GM23338 (cell line): Measurements from ENCODE around the gene DNAL1. TPM values are rescaled to one million over a fixed set of nuclear protein-coding genes. Genes with fewer than 3 reads are reported as not detected.

Experiments
- ATAC-seq: fragments of 200-7000 bp; cut with Tn5 transposase; 3 replicates; pipeline ENCODE4 v1.9.1; 2020
- DNase-seq: peaks from one replicate; pipeline ENCODE4 v3.0.0-alpha.2; 2015; ENCODE audit warnings: low spot score
- H2AFZ ChIP-seq: fragments of 200-600 bp; sonication (generic); 2 replicates; pipeline ENCODE4 v1.8.0; 2016; ENCODE audit warnings: antibody characterized with exemption, mild to moderate bottlenecking, moderate library complexity
- H3F3A ChIP-seq: fragments of 200-600 bp; sonication (generic); replicated peaks from 2 replicates; pipeline ENCODE4 v1.8.0; 2017; ENCODE audit warnings: antibody characterized with exemption, mixed run types, low read depth
- H3K27ac ChIP-seq: fragments of 200-600 bp; sonication (generic); 2 replicates; pipeline ENCODE4 v1.6.1; 2016; ENCODE audit warnings: low read depth
- H3K27me3 ChIP-seq: fragments of 200-600 bp; sonication (generic); 2 replicates; pipeline ENCODE4 v1.8.0; 2016; ENCODE audit warnings: mild to moderate bottlenecking, mixed run types, moderate library complexity; ENCODE audit not compliant: insufficient read depth
- H3K36me3 ChIP-seq: fragments of 200-600 bp; sonication (generic); 2 replicates; pipeline ENCODE4 v1.8.0; 2016; ENCODE audit warnings: mild to moderate bottlenecking; ENCODE audit not compliant: insufficient read depth
- H3K4me1 ChIP-seq: fragments of 200-600 bp; sonication (generic); 2 replicates; pipeline ENCODE4 v1.8.0; 2016; ENCODE audit warnings: mild to moderate bottlenecking, moderate library complexity; ENCODE audit not compliant: insufficient read depth
- H3K4me2 ChIP-seq: fragments of 200-600 bp; sonication (generic); 2 replicates; pipeline ENCODE4 v1.7.1; 2017; ENCODE audit warnings: mixed run types
- H3K4me3 ChIP-seq: fragments of 200-600 bp; sonication (generic); 2 replicates; pipeline ENCODE4 v1.6.1; 2016; ENCODE audit warnings: mixed run types
- H3K79me2 ChIP-seq: fragments of 200-600 bp; sonication (generic); replicated peaks from 2 replicates; pipeline ENCODE4 v1.8.0; 2017; ENCODE audit warnings: mild to moderate bottlenecking; ENCODE audit not compliant: insufficient read depth
- H3K9me2 ChIP-seq: fragments of 200-600 bp; sonication (generic); 2 replicates; pipeline ENCODE4 v1.8.0; 2017; ENCODE audit not compliant: insufficient read depth
- H4K20me1 ChIP-seq: fragments of 200-600 bp; sonication (generic); replicated peaks from 2 replicates; pipeline ENCODE4 v1.8.0; 2017; ENCODE audit warnings: mild to moderate bottlenecking; ENCODE audit not compliant: insufficient read depth
- H3K27ac Mint-ChIP-seq: 2 replicates; pipeline ENCODE4 v1.8.0; 2020; ENCODE audit warnings: inconsistent platforms, mild to moderate bottlenecking, moderate library complexity, mixed read lengths
- H3K27me3 Mint-ChIP-seq: 3 replicates; pipeline ENCODE4 v1.8.0; 2022; ENCODE audit warnings: low read depth, mild to moderate bottlenecking, moderate library complexity, mixed read lengths, inconsistent platforms; ENCODE audit not compliant: insufficient read depth, poor library complexity
- H3K36me3 Mint-ChIP-seq: 3 replicates; pipeline ENCODE4 v1.8.0; 2021; ENCODE audit warnings: low read depth, mild to moderate bottlenecking, inconsistent platforms, moderate library complexity, mixed read lengths
- H3K4me1 Mint-ChIP-seq: 3 replicates; pipeline ENCODE4 v1.8.0; 2020; ENCODE audit warnings: mild to moderate bottlenecking, inconsistent platforms, mixed read lengths
- H3K4me3 Mint-ChIP-seq: 3 replicates; pipeline ENCODE4 v1.8.0; 2021; ENCODE audit warnings: moderate library complexity, mild to moderate bottlenecking, inconsistent platforms, mixed read lengths
- H3K9me3 Mint-ChIP-seq: 3 replicates; pipeline ENCODE4 v1.8.0; 2020; ENCODE audit warnings: moderate library complexity, mild to moderate bottlenecking, inconsistent platforms, mixed read lengths
- CREB1 ChIP-seq: fragments of 250-450 bp; sonication (Bioruptor Pico); IDR thresholded peaks from 2 replicates; pipeline ENCODE4 v1.5.0; 2020; ENCODE audit warnings: low read depth, mild to moderate bottlenecking, moderate library complexity
- EZH2 ChIP-seq: fragments of 200-600 bp; sonication (generic); IDR thresholded peaks from one replicate; pipeline ENCODE4 v1.8.0; 2017; ENCODE audit warnings: antibody characterized with exemption, mild to moderate bottlenecking, low read depth; ENCODE audit not compliant: unreplicated experiment
- EZH2phosphoT487 ChIP-seq: fragments of 200-600 bp; sonication (generic); IDR thresholded peaks from one replicate; pipeline ENCODE4 v1.8.1; 2018; ENCODE audit warnings: antibody characterized with exemption; ENCODE audit not compliant: unreplicated experiment
- JUNB ChIP-seq: IDR thresholded peaks from one replicate; pipeline ENCODE4 v1.6.1; 2016; ENCODE audit warnings: antibody characterized with exemption; ENCODE audit not compliant: unreplicated experiment
- POLR2AphosphoS5 ChIP-seq: IDR thresholded peaks from 2 replicates; pipeline ENCODE4 v1.6.1; 2016; ENCODE audit warnings: antibody characterized with exemption, low read depth
- ZNF331 ChIP-seq: fragments of 250-450 bp; sonication (Bioruptor Pico); IDR thresholded peaks from 2 replicates; pipeline ENCODE4 v1.5.0; 2020; ENCODE audit warnings: low read depth, mild to moderate bottlenecking, moderate library complexity
- polyA plus RNA-seq: library from polyadenylated mRNA; unstranded; fragments of >200 nt; fragmentation: Nextera tagmentation; extraction: Ambion mirVana; gene quantifications from 2 replicates; pipeline ENCODE4 v1.2.1, GENCODE V29; 2016
- total RNA-seq: library from RNA; depleted of rRNA; stranded (reverse); fragments of >200 nt; shearing (Covaris generic); gene quantifications from 2 replicates; pipeline ENCODE4 v1.2.3, GENCODE V29; 2014
- TF ChIP-seq, protein P1 (sequence below): IDR thresholded peaks from 2 replicates; pipeline ENCODE4 v1.6.1; 2016; ENCODE audit warnings: antibody characterized with exemption
- TF ChIP-seq, protein P2 (sequence below): IDR thresholded peaks from one replicate; pipeline ENCODE4 v1.6.1; 2018; ENCODE audit warnings: antibody characterized with exemption; ENCODE audit not compliant: unreplicated experiment
- TF ChIP-seq, protein P3 (sequence below), 2 experiments: fragments of 200-600 bp in 1 of 2; sonication (generic) in 1 of 2; conservative IDR thresholded peaks; 2 replicates each; pipeline versions ENCODE4 v1.5.1 to v1.6.1; 2016 to 2017; ENCODE audit warnings: antibody characterized with exemption in 2 of 2, low read depth in 2 of 2, mild to moderate bottlenecking in 2 of 2, moderate library complexity in 1 of 2
- TF ChIP-seq, protein P4 (sequence below): fragments of 250-450 bp; sonication (Bioruptor Pico); IDR thresholded peaks from 2 replicates; pipeline ENCODE4 v1.5.0; 2020; ENCODE audit warnings: mild to moderate bottlenecking, moderate library complexity

The DNAL1 gene
- total and polyA plus RNA-seq, 2 experiments from 2014 or later = 7.6 to 29.3 TPM

DNA sequence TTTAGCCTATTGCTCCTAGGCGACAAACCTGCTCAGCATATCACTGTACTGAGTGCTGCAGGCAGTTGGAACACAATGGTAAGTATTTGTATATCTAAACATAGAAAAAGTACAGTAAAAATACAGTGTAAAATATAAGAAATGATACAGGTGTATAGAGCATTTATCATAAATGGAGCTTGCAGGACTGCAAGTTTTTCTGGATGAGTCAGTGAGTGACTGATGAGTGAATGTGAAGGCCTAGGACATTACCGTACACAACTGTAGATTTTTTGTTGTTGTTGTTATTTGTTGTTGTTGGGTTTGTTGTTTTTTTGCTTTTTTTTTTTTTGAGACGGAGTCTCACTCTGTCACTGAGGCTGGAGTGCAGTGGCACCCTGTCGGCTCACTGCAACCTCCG, 36.0 kb downstream of the DNAL1 start:
- H3K4me1 ChIP-seq = no peaks in the 10 kb centered on the region
- DNase-seq (no peak), ATAC-seq (no peak)
- TF ChIP-seq, protein P1, sequence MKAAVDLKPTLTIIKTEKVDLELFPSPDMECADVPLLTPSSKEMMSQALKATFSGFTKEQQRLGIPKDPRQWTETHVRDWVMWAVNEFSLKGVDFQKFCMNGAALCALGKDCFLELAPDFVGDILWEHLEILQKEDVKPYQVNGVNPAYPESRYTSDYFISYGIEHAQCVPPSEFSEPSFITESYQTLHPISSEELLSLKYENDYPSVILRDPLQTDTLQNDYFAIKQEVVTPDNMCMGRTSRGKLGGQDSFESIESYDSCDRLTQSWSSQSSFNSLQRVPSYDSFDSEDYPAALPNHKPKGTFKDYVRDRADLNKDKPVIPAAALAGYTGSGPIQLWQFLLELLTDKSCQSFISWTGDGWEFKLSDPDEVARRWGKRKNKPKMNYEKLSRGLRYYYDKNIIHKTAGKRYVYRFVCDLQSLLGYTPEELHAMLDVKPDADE = no peak
- TF ChIP-seq EZH2 (no peak), POLR2AphosphoS5 (no peak), JUNB (no peak), ZNF331 (CRISPR knock-in tag) (no peak), EZH2phosphoT487 (no peak), CREB1 (CRISPR knock-in tag) (no peak)
- TF ChIP-seq, protein P2, sequence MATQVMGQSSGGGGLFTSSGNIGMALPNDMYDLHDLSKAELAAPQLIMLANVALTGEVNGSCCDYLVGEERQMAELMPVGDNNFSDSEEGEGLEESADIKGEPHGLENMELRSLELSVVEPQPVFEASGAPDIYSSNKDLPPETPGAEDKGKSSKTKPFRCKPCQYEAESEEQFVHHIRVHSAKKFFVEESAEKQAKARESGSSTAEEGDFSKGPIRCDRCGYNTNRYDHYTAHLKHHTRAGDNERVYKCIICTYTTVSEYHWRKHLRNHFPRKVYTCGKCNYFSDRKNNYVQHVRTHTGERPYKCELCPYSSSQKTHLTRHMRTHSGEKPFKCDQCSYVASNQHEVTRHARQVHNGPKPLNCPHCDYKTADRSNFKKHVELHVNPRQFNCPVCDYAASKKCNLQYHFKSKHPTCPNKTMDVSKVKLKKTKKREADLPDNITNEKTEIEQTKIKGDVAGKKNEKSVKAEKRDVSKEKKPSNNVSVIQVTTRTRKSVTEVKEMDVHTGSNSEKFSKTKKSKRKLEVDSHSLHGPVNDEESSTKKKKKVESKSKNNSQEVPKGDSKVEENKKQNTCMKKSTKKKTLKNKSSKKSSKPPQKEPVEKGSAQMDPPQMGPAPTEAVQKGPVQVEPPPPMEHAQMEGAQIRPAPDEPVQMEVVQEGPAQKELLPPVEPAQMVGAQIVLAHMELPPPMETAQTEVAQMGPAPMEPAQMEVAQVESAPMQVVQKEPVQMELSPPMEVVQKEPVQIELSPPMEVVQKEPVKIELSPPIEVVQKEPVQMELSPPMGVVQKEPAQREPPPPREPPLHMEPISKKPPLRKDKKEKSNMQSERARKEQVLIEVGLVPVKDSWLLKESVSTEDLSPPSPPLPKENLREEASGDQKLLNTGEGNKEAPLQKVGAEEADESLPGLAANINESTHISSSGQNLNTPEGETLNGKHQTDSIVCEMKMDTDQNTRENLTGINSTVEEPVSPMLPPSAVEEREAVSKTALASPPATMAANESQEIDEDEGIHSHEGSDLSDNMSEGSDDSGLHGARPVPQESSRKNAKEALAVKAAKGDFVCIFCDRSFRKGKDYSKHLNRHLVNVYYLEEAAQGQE = no peak
- TF ChIP-seq, protein P3, sequence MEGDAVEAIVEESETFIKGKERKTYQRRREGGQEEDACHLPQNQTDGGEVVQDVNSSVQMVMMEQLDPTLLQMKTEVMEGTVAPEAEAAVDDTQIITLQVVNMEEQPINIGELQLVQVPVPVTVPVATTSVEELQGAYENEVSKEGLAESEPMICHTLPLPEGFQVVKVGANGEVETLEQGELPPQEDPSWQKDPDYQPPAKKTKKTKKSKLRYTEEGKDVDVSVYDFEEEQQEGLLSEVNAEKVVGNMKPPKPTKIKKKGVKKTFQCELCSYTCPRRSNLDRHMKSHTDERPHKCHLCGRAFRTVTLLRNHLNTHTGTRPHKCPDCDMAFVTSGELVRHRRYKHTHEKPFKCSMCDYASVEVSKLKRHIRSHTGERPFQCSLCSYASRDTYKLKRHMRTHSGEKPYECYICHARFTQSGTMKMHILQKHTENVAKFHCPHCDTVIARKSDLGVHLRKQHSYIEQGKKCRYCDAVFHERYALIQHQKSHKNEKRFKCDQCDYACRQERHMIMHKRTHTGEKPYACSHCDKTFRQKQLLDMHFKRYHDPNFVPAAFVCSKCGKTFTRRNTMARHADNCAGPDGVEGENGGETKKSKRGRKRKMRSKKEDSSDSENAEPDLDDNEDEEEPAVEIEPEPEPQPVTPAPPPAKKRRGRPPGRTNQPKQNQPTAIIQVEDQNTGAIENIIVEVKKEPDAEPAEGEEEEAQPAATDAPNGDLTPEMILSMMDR (conservative IDR thresholded peaks at IDR 0.05; ENCODE audit: low read depth in 2 of 2) = no peak
- TF ChIP-seq, protein P4, sequence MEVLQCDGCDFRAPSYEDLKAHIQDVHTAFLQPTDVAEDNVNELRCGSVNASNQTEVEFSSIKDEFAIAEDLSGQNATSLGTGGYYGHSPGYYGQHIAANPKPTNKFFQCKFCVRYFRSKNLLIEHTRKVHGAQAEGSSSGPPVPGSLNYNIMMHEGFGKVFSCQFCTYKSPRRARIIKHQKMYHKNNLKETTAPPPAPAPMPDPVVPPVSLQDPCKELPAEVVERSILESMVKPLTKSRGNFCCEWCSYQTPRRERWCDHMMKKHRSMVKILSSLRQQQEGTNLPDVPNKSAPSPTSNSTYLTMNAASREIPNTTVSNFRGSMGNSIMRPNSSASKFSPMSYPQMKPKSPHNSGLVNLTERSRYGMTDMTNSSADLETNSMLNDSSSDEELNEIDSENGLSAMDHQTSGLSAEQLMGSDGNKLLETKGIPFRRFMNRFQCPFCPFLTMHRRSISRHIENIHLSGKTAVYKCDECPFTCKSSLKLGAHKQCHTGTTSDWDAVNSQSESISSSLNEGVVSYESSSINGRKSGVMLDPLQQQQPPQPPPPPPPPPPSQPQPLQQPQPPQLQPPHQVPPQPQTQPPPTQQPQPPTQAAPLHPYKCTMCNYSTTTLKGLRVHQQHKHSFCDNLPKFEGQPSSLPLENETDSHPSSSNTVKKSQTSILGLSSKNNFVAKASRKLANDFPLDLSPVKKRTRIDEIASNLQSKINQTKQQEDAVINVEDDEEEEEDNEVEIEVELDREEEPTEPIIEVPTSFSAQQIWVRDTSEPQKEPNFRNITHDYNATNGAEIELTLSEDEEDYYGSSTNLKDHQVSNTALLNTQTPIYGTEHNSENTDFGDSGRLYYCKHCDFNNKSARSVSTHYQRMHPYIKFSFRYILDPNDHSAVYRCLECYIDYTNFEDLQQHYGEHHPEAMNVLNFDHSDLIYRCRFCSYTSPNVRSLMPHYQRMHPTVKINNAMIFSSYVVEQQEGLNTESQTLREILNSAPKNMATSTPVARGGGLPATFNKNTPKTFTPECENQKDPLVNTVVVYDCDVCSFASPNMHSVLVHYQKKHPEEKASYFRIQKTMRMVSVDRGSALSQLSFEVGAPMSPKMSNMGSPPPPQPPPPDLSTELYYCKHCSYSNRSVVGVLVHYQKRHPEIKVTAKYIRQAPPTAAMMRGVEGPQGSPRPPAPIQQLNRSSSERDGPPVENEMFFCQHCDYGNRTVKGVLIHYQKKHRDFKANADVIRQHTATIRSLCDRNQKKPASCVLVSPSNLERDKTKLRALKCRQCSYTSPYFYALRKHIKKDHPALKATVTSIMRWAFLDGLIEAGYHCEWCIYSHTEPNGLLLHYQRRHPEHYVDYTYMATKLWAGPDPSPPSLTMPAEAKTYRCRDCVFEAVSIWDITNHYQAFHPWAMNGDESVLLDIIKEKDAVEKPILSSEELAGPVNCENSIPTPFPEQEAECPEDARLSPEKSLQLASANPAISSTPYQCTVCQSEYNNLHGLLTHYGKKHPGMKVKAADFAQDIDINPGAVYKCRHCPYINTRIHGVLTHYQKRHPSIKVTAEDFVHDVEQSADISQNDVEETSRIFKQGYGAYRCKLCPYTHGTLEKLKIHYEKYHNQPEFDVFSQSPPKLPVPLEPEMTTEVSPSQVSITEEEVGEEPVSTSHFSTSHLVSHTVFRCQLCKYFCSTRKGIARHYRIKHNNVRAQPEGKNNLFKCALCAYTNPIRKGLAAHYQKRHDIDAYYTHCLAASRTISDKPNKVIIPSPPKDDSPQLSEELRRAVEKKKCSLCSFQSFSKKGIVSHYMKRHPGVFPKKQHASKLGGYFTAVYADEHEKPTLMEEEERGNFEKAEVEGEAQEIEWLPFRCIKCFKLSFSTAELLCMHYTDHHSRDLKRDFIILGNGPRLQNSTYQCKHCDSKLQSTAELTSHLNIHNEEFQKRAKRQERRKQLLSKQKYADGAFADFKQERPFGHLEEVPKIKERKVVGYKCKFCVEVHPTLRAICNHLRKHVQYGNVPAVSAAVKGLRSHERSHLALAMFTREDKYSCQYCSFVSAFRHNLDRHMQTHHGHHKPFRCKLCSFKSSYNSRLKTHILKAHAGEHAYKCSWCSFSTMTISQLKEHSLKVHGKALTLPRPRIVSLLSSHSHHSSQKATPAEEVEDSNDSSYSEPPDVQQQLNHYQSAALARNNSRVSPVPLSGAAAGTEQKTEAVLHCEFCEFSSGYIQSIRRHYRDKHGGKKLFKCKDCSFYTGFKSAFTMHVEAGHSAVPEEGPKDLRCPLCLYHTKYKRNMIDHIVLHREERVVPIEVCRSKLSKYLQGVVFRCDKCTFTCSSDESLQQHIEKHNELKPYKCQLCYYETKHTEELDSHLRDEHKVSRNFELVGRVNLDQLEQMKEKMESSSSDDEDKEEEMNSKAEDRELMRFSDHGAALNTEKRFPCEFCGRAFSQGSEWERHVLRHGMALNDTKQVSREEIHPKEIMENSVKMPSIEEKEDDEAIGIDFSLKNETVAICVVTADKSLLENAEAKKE (CRISPR knock-in tag) = no peak
- H3K27ac ChIP-seq = no peak overlapping the region
- H3K36me3 ChIP-seq = no peaks in the 10 kb centered on the region
- no peak overlapping the region for H3K4me3 ChIP-seq
- no peaks in the 10 kb centered on the region for H3F3A ChIP-seq
- no peak overlapping the region for H3K4me3 Mint-ChIP-seq
- no peaks in the 10 kb centered on the region for H3K79me2 ChIP-seq
- H4K20me1 ChIP-seq = no peaks in the 10 kb centered on the region
- no peak overlapping the region for H3K4me2 ChIP-seq
- no peaks in the 10 kb centered on the region for H3K4me1 Mint-ChIP-seq
- peaks cover 7% of the 10 kb centered on the region; the same call in 1 of the 3 replicates for H3K36me3 Mint-ChIP-seq
- no peaks in the 10 kb centered on the region for H3K27me3 Mint-ChIP-seq
- H3K27ac Mint-ChIP-seq = no peak overlapping the region
- H3K27me3 ChIP-seq = no peaks in the 10 kb centered on the region
- no peaks in the 10 kb centered on the region; the same call in 2 of the 3 replicates for H3K9me3 Mint-ChIP-seq
- H2AFZ ChIP-seq = no peak overlapping the region
- H3K9me2 ChIP-seq = no peaks in the 10 kb centered on the region
